ENCODE results near the gene ARSG. TPM values are rescaled to one million over a fixed set of nuclear protein-coding genes. Genes with fewer than 3 reads are reported as not detected.

The ARSG gene
- total RNA-seq, 1 donor from 2014 or later, result 6.7 TPM

GRCh38 chr17:68379692-68380677, 88.7 kb downstream of the ARSG start:
- Mint-ChIP-seq H3K36me3 (ENCODE audit: low read depth) (peaks cover 5% of the 10 kb centered on the region), H3K4me3 (no peak overlapping the region), H3K9me3 (no peaks in the 10 kb centered on the region), H3K4me1 (ENCODE audit: low read depth) (peaks cover 30% of the 10 kb centered on the region), H3K27me3 (ENCODE audit: insufficient read depth) (peaks cover 10% of the 10 kb centered on the region), H3K27ac (no peak overlapping the region)
- no peak for DNase-seq (ENCODE audit: low spot score)
- intact Hi-C loops (cut with micrococcal nuclease), result loop anchor here (5.0 kb wide), 1 partner anchor 33 kb away; no protein-coding TSS in a partner anchor

- no peak for DNase-seq (ENCODE audit: low spot score)
- Mint-ChIP-seq H3K27me3 (ENCODE audit: insufficient read depth) (peaks cover 8% of the 10 kb centered on the region), H3K36me3 (ENCODE audit: low read depth) (peaks cover 5% of the 10 kb centered on the region), H3K27ac (no peak overlapping the region), H3K4me1 (ENCODE audit: low read depth) (peaks cover 31% of the 10 kb centered on the region), H3K9me3 (no peaks in the 10 kb centered on the region), H3K4me3 (no peak overlapping the region)
- intact Hi-C loops (cut with micrococcal nuclease), result loop anchor here (5.0 kb wide), 1 partner anchor 34 kb away; no protein-coding TSS in a partner anchor
These were observed 90.0 kb downstream of the ARSG start for GRCh38 chr17:68381076-68381900.

GRCh38 chr17:68382582-68383085, 91.3 kb downstream of the ARSG start:
- no peak for DNase-seq (ENCODE audit: low spot score)
- Mint-ChIP-seq H3K27ac (no peak overlapping the region), H3K36me3 (ENCODE audit: low read depth) (peaks cover 5% of the 10 kb centered on the region), H3K27me3 (ENCODE audit: insufficient read depth) (peaks cover 8% of the 10 kb centered on the region), H3K9me3 (no peaks in the 10 kb centered on the region), H3K4me1 (ENCODE audit: low read depth) (peaks cover 35% of the 10 kb centered on the region), H3K4me3 (no peak overlapping the region)
- intact Hi-C loops (cut with micrococcal nuclease), result loop anchor here (5.0 kb wide), 1 partner anchor 35 kb away; no protein-coding TSS in a partner anchor

GRCh38 chr17:68383120-68383442, 91.8 kb downstream of the ARSG start:
- Mint-ChIP-seq H3K27me3 (ENCODE audit: insufficient read depth) (peaks cover 8% of the 10 kb centered on the region), H3K9me3 (no peaks in the 10 kb centered on the region), H3K27ac (no peak overlapping the region), H3K4me1 (ENCODE audit: low read depth) (peaks cover 35% of the 10 kb centered on the region), H3K4me3 (no peak overlapping the region), H3K36me3 (ENCODE audit: low read depth) (peaks cover 5% of the 10 kb centered on the region)
- DNase-seq (ENCODE audit: low spot score), result no peak
- intact Hi-C loops (cut with micrococcal nuclease), result loop anchor here (5.0 kb wide), 1 partner anchor 36 kb away; no protein-coding TSS in a partner anchor

GRCh38 chr17:68383443-68384321, 92.4 kb downstream of the ARSG start:
- H3K9me3 Mint-ChIP-seq, result no peaks in the 10 kb centered on the region

GRCh38 chr17:68384471-68384870, 93.2 kb downstream of the ARSG start:
- Mint-ChIP-seq H3K27ac (peak overlapping the region; percentile 52), H3K4me3 (peak overlapping the region; percentile 12)
- intact Hi-C loops (cut with micrococcal nuclease), result loop anchor here (1.0 to 5.0 kb wide), 2 partner anchors 28 to 37 kb away; no protein-coding TSS in a partner anchor

More at GRCh38 chr17:68383443-68384321, 92.4 kb downstream of the ARSG start:
- Mint-ChIP-seq H3K4me3 (peak overlapping the region; percentile 12), H3K27me3 (ENCODE audit: insufficient read depth) (peaks cover 8% of the 10 kb centered on the region), H3K27ac (peak overlapping the region; percentile 52), H3K4me1 (ENCODE audit: low read depth) (peaks cover 35% of the 10 kb centered on the region), H3K36me3 (ENCODE audit: low read depth) (peaks cover 5% of the 10 kb centered on the region)
- DNase-seq (ENCODE audit: low spot score), result peak; percentile 17
- intact Hi-C loops (cut with micrococcal nuclease), result loop anchor here (1.0 to 5.0 kb wide), 2 partner anchors 27 to 36 kb away; no protein-coding TSS in a partner anchor

GRCh38 chr17:68384941-68385340, 93.6 kb downstream of the ARSG start:
- Mint-ChIP-seq H3K4me3 (no peak overlapping the region), H3K27ac (no peak overlapping the region), H3K36me3 (ENCODE audit: low read depth) (peaks cover 5% of the 10 kb centered on the region), H3K27me3 (ENCODE audit: insufficient read depth) (peaks cover 8% of the 10 kb centered on the region), H3K4me1 (ENCODE audit: low read depth) (peaks cover 35% of the 10 kb centered on the region), H3K9me3 (no peaks in the 10 kb centered on the region)
- intact Hi-C loops (cut with micrococcal nuclease), result loop anchor here (1.0 to 5.0 kb wide), 2 partner anchors 29 to 38 kb away; no protein-coding TSS in a partner anchor
- no peak for DNase-seq (ENCODE audit: low spot score)

More at GRCh38 chr17:68384471-68384870, 93.2 kb downstream of the ARSG start:
- Mint-ChIP-seq H3K4me1 (ENCODE audit: low read depth) (peaks cover 35% of the 10 kb centered on the region), H3K9me3 (no peaks in the 10 kb centered on the region), H3K36me3 (ENCODE audit: low read depth) (peaks cover 5% of the 10 kb centered on the region), H3K27me3 (ENCODE audit: insufficient read depth) (peaks cover 8% of the 10 kb centered on the region)
- no peak for DNase-seq (ENCODE audit: low spot score)

GRCh38 chr17:68385490-68386215, 94.4 kb downstream of the ARSG start:
- Mint-ChIP-seq H3K27me3 (ENCODE audit: insufficient read depth) (peaks cover 8% of the 10 kb centered on the region), H3K4me1 (ENCODE audit: low read depth) (peaks cover 35% of the 10 kb centered on the region), H3K4me3 (no peak overlapping the region), H3K9me3 (no peaks in the 10 kb centered on the region), H3K27ac (no peak overlapping the region), H3K36me3 (ENCODE audit: low read depth) (peaks cover 4% of the 10 kb centered on the region)
- DNase-seq (ENCODE audit: low spot score), result no peak
- intact Hi-C loops (cut with micrococcal nuclease), result no loop called here

- no peaks in the 10 kb centered on the region for H3K9me3 Mint-ChIP-seq
- peaks cover 29% of the 10 kb centered on the region for H3K4me1 Mint-ChIP-seq (ENCODE audit: low read depth)
- H3K27ac Mint-ChIP-seq, result no peak overlapping the region
- intact Hi-C loops (cut with micrococcal nuclease), result no loop called here
- no peaks in the 10 kb centered on the region for H3K27me3 Mint-ChIP-seq (ENCODE audit: insufficient read depth)
- no peak for DNase-seq (ENCODE audit: low spot score)
- no peak overlapping the region for H3K4me3 Mint-ChIP-seq
- H3K36me3 Mint-ChIP-seq (ENCODE audit: low read depth), result peaks cover 4% of the 10 kb centered on the region
These were observed 96.3 kb downstream of the ARSG start for GRCh38 chr17:68387435-68388218.

- peaks cover 15% of the 10 kb centered on the region for H3K4me1 Mint-ChIP-seq (ENCODE audit: low read depth)
- no peak overlapping the region for H3K27ac Mint-ChIP-seq
- no peak overlapping the region for H3K4me3 Mint-ChIP-seq
- no peaks in the 10 kb centered on the region for H3K9me3 Mint-ChIP-seq
- intact Hi-C loops (cut with micrococcal nuclease), result no loop called here
- DNase-seq (ENCODE audit: low spot score), result no peak
- no peaks in the 10 kb centered on the region for H3K27me3 Mint-ChIP-seq (ENCODE audit: insufficient read depth)
- H3K36me3 Mint-ChIP-seq (ENCODE audit: low read depth), result peaks cover 4% of the 10 kb centered on the region
These were observed 97.7 kb downstream of the ARSG start for GRCh38 chr17:68389041-68389440.
